ENCODE measurements around the gene ROR2.

Gene ROR2

GRCh38 chr9:91736311-91736710 lies 213.7 kb downstream of the ROR2 start:
- Histone ChIP-seq H3K4me3 (IDR thresholded peaks at IDR 0.05; ENCODE audit: insufficient read depth, low read depth, low read length) (no peak overlapping the region), H3K36me3 (ENCODE audit: insufficient read depth) (no peaks in the 10 kb centered on the region), H3K27me3 (ENCODE audit: insufficient read depth, low read depth) (no peaks in the 10 kb centered on the region), H2AFZ (ENCODE audit: low read depth) (no peak overlapping the region), H3K27ac (no peak overlapping the region), H3K79me2 (ENCODE audit: insufficient read depth, low read depth) (no peaks in the 10 kb centered on the region), H3K4me2 (no peak overlapping the region), H4K20me1 (ENCODE audit: insufficient read depth) (no peaks in the 10 kb centered on the region), H3K9ac (no peak overlapping the region), H3K4me1 (ENCODE audit: low read depth, poor library complexity, severe bottlenecking) (no peaks in the 10 kb centered on the region)
- TF ChIP-seq, protein P1, sequence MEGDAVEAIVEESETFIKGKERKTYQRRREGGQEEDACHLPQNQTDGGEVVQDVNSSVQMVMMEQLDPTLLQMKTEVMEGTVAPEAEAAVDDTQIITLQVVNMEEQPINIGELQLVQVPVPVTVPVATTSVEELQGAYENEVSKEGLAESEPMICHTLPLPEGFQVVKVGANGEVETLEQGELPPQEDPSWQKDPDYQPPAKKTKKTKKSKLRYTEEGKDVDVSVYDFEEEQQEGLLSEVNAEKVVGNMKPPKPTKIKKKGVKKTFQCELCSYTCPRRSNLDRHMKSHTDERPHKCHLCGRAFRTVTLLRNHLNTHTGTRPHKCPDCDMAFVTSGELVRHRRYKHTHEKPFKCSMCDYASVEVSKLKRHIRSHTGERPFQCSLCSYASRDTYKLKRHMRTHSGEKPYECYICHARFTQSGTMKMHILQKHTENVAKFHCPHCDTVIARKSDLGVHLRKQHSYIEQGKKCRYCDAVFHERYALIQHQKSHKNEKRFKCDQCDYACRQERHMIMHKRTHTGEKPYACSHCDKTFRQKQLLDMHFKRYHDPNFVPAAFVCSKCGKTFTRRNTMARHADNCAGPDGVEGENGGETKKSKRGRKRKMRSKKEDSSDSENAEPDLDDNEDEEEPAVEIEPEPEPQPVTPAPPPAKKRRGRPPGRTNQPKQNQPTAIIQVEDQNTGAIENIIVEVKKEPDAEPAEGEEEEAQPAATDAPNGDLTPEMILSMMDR (conservative IDR thresholded peaks at IDR 0.05; ENCODE audit: low read depth, low read length), result no peak

- TF ChIP-seq, protein P1 (conservative IDR thresholded peaks at IDR 0.05; ENCODE audit: low read depth, low read length), result no peak
- no peak overlapping the region for H2AFZ ChIP-seq (ENCODE audit: low read depth)
- no peaks in the 10 kb centered on the region for H4K20me1 ChIP-seq (ENCODE audit: insufficient read depth)
- H3K79me2 ChIP-seq (ENCODE audit: insufficient read depth, low read depth), result no peaks in the 10 kb centered on the region
- no peak overlapping the region for H3K4me2 ChIP-seq
- no peaks in the 10 kb centered on the region for H3K36me3 ChIP-seq (ENCODE audit: insufficient read depth)
- H3K4me3 ChIP-seq (IDR thresholded peaks at IDR 0.05; ENCODE audit: insufficient read depth, low read depth, low read length), result no peak overlapping the region
- H3K4me1 ChIP-seq (ENCODE audit: low read depth, poor library complexity, severe bottlenecking), result no peaks in the 10 kb centered on the region
- H3K27me3 ChIP-seq (ENCODE audit: insufficient read depth, low read depth), result no peaks in the 10 kb centered on the region
- no peak overlapping the region for H3K27ac ChIP-seq
- H3K9ac ChIP-seq, result no peak overlapping the region
Observed at GRCh38 chr9:91735049-91735448, 215.0 kb downstream of the ROR2 start.

DNA sequence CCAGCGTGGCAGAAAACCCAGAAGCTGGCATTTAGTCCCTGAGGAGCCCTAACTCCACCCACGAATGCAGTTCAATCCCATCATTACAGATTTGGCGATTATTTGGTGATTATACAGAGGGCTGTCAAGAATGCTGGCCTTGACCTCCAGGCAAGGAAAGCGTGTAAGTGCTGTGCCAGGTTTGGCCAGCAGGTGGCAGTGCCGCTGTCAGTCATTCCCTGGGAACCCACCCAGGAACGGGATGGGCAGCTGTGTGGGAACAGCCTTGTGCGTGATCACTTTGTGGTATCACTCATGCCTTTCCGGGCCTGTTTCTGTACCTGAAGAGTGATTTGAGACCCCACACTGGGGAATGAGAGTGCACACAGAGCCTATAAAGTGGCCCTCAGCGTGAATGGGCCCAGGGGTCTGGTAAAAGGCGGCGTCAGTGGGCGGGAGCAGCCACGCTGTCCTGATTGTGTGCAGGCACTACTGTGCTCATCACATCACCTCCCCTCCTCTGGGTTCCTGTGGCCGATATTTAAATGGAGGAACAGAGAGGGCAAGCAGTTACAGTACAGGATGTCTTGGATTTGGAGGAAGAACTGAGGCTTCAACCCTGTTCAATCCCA lies 215.6 kb downstream of the ROR2 start:
- TF ChIP-seq, protein P1 (conservative IDR thresholded peaks at IDR 0.05; ENCODE audit: low read depth, low read length), result peak; percentile 96

DNA sequence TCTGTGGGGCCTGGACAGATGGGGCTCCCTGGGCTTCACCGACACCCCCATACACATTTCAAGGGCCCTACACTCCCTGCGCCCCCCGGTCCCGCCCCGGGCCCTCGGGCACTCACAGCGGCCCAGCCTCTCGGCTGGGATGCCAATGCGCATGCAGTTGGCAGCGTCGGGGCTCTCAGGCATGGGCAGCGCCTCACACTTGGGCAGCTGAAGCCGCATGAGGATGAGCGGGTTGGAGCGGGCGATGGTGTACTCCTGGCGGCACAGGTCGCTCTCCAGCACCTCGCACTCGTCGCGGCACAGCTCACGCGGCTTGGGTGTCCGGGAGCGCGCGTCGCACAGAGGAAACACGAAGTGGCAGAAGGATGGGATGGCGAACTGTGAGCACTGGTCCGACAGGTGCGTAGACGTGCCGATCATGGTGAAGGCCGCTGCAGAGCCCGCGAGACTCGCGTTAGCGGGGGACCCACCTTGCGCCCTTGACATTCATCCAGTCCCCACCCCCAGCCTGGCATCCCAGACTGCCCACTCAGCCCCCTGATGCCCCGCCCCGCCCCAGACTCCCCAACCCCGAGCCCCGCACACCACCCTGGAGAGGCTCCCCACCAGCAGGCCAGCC lies 216.9 kb downstream of the ROR2 start:
- no peaks in the 10 kb centered on the region for H3K36me3 ChIP-seq (ENCODE audit: insufficient read depth)
- no peaks in the 10 kb centered on the region for H4K20me1 ChIP-seq (ENCODE audit: insufficient read depth)
- no peak overlapping the region for H2AFZ ChIP-seq (ENCODE audit: low read depth)
- H3K27me3 ChIP-seq (ENCODE audit: insufficient read depth, low read depth), result no peaks in the 10 kb centered on the region
- H3K27ac ChIP-seq, result no peak overlapping the region
- H3K79me2 ChIP-seq (ENCODE audit: insufficient read depth, low read depth), result no peaks in the 10 kb centered on the region
- TF ChIP-seq, protein P1 (conservative IDR thresholded peaks at IDR 0.05; ENCODE audit: low read depth, low read length), result no peak
- no peak overlapping the region for H3K9ac ChIP-seq
- peaks cover under 1% of the 10 kb centered on the region for H3K4me1 ChIP-seq (ENCODE audit: low read depth, poor library complexity, severe bottlenecking)
- no peak overlapping the region for H3K4me2 ChIP-seq
- H3K4me3 ChIP-seq (IDR thresholded peaks at IDR 0.05; ENCODE audit: insufficient read depth, low read depth, low read length), result no peak overlapping the region

More for the DNA sequence above, 215.6 kb downstream of the ROR2 start:
- Histone ChIP-seq H3K4me1 (ENCODE audit: low read depth, poor library complexity, severe bottlenecking) (no peaks in the 10 kb centered on the region), H2AFZ (ENCODE audit: low read depth) (no peak overlapping the region), H3K27ac (no peak overlapping the region), H3K79me2 (ENCODE audit: insufficient read depth, low read depth) (no peaks in the 10 kb centered on the region), H4K20me1 (ENCODE audit: insufficient read depth) (no peaks in the 10 kb centered on the region), H3K27me3 (ENCODE audit: insufficient read depth, low read depth) (no peaks in the 10 kb centered on the region), H3K9ac (no peak overlapping the region), H3K4me3 (IDR thresholded peaks at IDR 0.05; ENCODE audit: insufficient read depth, low read depth, low read length) (no peak overlapping the region), H3K36me3 (ENCODE audit: insufficient read depth) (no peaks in the 10 kb centered on the region), H3K4me2 (no peak overlapping the region)

Measured in KMS-11 (cell line).